ENCODE measurements around the gene CLIC4. TPM values are rescaled to one million over a fixed set of nuclear protein-coding genes. Genes with fewer than 3 reads are reported as not detected.

CLIC4 gene
- total RNA-seq, 4 donors from 2014 or later = 37.3 to 74.5 (median 45.6) TPM

DNA sequence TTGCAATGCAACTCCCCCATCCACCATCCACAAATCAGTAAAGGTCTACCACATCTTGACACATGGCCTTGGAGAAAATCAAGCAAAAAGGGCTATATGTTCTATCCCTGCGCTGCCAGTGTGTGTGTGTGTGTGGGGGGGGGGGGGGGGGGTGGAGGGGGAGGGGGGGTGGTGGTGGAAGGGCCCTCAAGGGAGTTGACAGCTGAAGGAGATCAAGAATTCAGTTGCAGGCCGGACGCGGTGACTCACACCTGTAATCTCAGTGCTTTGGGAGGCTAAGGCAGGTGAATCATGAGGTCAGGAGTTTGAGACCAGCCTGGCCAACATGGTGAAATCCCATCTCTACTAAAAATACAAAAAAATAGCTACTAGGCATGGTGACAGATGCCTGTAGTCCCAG is 37.6 kb upstream of the CLIC4 start:
- Histone ChIP-seq H3K27me3 (no peaks in the 10 kb centered on the region), H3K4me1 (no peaks in the 10 kb centered on the region), H3K4me3 (no peak overlapping the region), H3K27ac (no peak overlapping the region), H3K36me3 (no peaks in the 10 kb centered on the region), H3K9me3 (no peaks in the 10 kb centered on the region)
- intact Hi-C loops (cut with DNase I; ENCODE audit: low total_unique reads) (no loop called here), in situ Hi-C loops (cut with MboI; ENCODE audit: low sequenced_read_pairs in 4 of 4) (no loop called here)
- ATAC-seq = no peak
- TF ChIP-seq, protein P1, sequence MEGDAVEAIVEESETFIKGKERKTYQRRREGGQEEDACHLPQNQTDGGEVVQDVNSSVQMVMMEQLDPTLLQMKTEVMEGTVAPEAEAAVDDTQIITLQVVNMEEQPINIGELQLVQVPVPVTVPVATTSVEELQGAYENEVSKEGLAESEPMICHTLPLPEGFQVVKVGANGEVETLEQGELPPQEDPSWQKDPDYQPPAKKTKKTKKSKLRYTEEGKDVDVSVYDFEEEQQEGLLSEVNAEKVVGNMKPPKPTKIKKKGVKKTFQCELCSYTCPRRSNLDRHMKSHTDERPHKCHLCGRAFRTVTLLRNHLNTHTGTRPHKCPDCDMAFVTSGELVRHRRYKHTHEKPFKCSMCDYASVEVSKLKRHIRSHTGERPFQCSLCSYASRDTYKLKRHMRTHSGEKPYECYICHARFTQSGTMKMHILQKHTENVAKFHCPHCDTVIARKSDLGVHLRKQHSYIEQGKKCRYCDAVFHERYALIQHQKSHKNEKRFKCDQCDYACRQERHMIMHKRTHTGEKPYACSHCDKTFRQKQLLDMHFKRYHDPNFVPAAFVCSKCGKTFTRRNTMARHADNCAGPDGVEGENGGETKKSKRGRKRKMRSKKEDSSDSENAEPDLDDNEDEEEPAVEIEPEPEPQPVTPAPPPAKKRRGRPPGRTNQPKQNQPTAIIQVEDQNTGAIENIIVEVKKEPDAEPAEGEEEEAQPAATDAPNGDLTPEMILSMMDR (IDR thresholded peaks at IDR 0.05 in 4 of 5, conservative IDR thresholded peaks at IDR 0.05 in 1 of 5) = no peak
- no peak for TF ChIP-seq POLR2A (IDR thresholded peaks at IDR 0.05)
- no peak for DNase-seq

DNA sequence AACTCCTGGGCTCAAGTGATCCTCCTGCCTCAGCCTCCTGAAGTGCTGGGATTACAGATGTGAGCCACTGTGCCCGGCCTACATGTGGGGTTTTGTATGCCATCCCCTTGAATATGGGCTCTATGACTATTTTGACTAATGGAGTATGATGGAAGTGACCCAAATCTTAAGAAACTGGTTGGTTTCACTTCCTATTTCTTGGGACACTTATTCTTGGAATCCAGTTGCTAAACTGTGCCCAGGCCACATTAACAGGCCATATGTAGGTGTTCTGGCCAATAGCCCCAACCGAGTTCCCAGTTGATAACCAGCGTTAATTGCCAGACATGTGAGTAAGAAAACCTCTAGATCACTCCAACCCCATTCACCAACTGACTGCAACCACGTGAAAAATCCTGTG is 36.3 kb upstream of the CLIC4 start:
- Histone ChIP-seq H3K4me1 (no peaks in the 10 kb centered on the region), H3K4me3 (no peak overlapping the region), H3K36me3 (no peaks in the 10 kb centered on the region), H3K27ac (no peak overlapping the region), H3K9me3 (no peaks in the 10 kb centered on the region), H3K27me3 (no peaks in the 10 kb centered on the region)
- ATAC-seq (no peak), DNase-seq (no peak)
- intact Hi-C loops (cut with DNase I; ENCODE audit: low total_unique reads) = no loop called here
- no peak for TF ChIP-seq POLR2A (IDR thresholded peaks at IDR 0.05)
- TF ChIP-seq, protein P1 (IDR thresholded peaks at IDR 0.05 in 4 of 5, conservative IDR thresholded peaks at IDR 0.05 in 1 of 5) = no peak
- in situ Hi-C loops (cut with MboI; ENCODE audit: low sequenced_read_pairs in 4 of 4) = no loop called here

DNA sequence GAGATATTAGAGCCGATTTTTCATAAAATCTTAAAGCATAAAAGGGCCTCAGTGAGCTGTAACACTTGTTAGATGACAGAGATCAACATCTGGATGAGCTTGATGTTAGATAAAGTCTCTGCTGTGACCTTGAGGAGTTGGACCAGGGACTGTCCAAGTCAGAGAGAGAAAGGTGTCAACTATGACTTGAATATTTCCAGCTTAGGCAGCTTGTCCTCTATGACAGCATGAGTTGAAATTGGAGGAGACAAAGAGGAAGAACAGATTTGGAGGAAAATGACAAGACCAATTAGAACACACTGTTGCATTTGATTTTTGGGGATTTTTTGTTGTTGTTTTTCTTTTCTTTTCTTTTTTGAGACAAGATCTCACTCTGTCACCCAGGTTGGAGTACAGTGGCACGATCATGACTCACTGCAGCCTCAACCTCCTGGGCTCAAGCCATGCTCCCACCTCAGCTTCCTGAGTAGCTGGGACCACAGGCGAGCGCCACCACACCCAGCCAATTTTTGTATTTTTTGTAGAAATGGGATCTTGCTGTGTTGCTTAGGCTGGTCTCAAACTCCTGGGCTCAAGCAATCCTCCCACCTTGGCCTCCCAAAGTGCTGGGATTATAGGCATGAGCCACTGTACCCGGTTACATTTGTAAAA is 35.3 kb upstream of the CLIC4 start:
- in situ Hi-C loops (cut with MboI; ENCODE audit: low sequenced_read_pairs in 4 of 4) (no loop called here), intact Hi-C loops (cut with DNase I; ENCODE audit: low total_unique reads) (no loop called here)
- Histone ChIP-seq H3K4me1 (no peaks in the 10 kb centered on the region), H3K36me3 (no peaks in the 10 kb centered on the region), H3K9me3 (no peaks in the 10 kb centered on the region), H3K4me3 (no peak overlapping the region), H3K27ac (no peak overlapping the region), H3K27me3 (no peaks in the 10 kb centered on the region)
- TF ChIP-seq, protein P1 (IDR thresholded peaks at IDR 0.05 in 4 of 5, conservative IDR thresholded peaks at IDR 0.05 in 1 of 5) = no peak
- no peak for TF ChIP-seq POLR2A (IDR thresholded peaks at IDR 0.05)
- no peak for ATAC-seq
- no peak for DNase-seq

DNA sequence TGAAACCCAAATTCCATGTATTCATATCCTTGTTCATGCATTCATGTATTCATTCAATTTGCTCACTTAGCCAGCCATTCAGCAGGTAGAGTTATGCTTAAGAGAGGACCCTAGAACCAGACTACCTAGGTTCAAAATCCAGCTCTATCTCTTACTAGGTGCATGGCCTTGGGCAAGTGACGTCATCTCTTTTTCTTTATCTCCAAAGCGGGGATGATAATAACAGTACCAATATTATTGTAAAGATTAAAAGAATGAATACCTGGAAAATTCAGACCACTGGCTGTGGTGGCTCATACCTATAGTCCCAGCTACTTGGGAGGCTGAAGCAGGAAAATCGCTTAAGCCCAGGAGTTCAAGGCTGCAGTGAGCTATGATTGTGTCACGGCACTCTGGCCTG is 33.9 kb upstream of the CLIC4 start:
- ATAC-seq (no peak), DNase-seq (no peak)
- Histone ChIP-seq H3K9me3 (no peaks in the 10 kb centered on the region), H3K36me3 (no peaks in the 10 kb centered on the region), H3K27me3 (no peaks in the 10 kb centered on the region), H3K4me1 (no peaks in the 10 kb centered on the region), H3K27ac (no peak overlapping the region), H3K4me3 (no peak overlapping the region)
- intact Hi-C loops (cut with DNase I; ENCODE audit: low total_unique reads) = no loop called here
- TF ChIP-seq, protein P1 (IDR thresholded peaks at IDR 0.05 in 4 of 5, conservative IDR thresholded peaks at IDR 0.05 in 1 of 5) = no peak
- no peak for TF ChIP-seq POLR2A (IDR thresholded peaks at IDR 0.05)
- in situ Hi-C loops (cut with MboI; ENCODE audit: low sequenced_read_pairs in 4 of 4) = no loop called here

DNA sequence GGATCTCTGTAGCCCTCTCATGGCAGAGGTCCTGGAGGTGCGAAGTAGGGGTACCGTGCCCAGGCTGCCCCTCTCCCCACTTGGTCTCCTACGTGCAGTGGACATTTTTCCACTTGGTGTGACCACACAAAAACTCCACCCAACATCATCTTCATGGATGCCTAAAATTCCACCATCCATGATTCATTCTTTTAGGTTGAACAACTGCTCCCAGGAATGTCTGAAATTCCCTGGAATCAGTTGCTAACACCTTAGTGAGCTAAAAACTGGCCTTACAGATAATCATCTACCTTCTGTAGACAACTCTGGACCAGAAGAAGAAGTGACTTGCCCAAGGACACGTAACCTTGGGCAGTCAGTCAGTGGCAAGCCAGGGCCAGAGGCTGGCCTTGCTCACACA is 32.1 kb upstream of the CLIC4 start:
- intact Hi-C loops (cut with DNase I; ENCODE audit: low total_unique reads) = no loop called here
- Histone ChIP-seq H3K9me3 (no peaks in the 10 kb centered on the region), H3K27me3 (no peaks in the 10 kb centered on the region), H3K36me3 (no peaks in the 10 kb centered on the region), H3K4me1 (no peaks in the 10 kb centered on the region), H3K27ac (no peak overlapping the region), H3K4me3 (no peak overlapping the region)
- TF ChIP-seq POLR2A (IDR thresholded peaks at IDR 0.05) = no peak
- TF ChIP-seq, protein P1 (IDR thresholded peaks at IDR 0.05 in 4 of 5, conservative IDR thresholded peaks at IDR 0.05 in 1 of 5) = no peak
- DNase-seq = no peak
- in situ Hi-C loops (cut with MboI; ENCODE audit: low sequenced_read_pairs in 4 of 4) = no loop called here
- ATAC-seq = no peak
